GM23248 (cell line): ENCODE results near the gene IRF2BP1.

Source experiments
- EZH2 ChIP-seq: fragments of 200-600 bp; sonication (generic); IDR thresholded peaks from 2 replicates; pipeline ENCODE4 v1.6.1; 2018; ENCODE audit warnings: antibody characterized with exemption, mild to moderate bottlenecking; ENCODE audit not compliant: insufficient read depth, poor library complexity, severe bottlenecking
- EZH2phosphoT487 ChIP-seq: fragments of 200-600 bp; sonication (generic); IDR thresholded peaks from 2 replicates; pipeline ENCODE4 v1.6.1; 2018; ENCODE audit warnings: antibody characterized with exemption, moderate library complexity, mild to moderate bottlenecking, low read depth; ENCODE audit not compliant: insufficient read depth

GRCh38 chr19:45876161-45876410 lies 9.9 kb downstream of the IRF2BP1 start:
- TF ChIP-seq EZH2 (no peak), EZH2phosphoT487 (no peak)
